Measurements from ENCODE around the gene TRAPPC14.
"Not testable (repeated sequence)": the region's sequence is repeated elsewhere in the genome, so short reads cannot be mapped to it uniquely, and the experiment has no call there.

Gene TRAPPC14, protein sequence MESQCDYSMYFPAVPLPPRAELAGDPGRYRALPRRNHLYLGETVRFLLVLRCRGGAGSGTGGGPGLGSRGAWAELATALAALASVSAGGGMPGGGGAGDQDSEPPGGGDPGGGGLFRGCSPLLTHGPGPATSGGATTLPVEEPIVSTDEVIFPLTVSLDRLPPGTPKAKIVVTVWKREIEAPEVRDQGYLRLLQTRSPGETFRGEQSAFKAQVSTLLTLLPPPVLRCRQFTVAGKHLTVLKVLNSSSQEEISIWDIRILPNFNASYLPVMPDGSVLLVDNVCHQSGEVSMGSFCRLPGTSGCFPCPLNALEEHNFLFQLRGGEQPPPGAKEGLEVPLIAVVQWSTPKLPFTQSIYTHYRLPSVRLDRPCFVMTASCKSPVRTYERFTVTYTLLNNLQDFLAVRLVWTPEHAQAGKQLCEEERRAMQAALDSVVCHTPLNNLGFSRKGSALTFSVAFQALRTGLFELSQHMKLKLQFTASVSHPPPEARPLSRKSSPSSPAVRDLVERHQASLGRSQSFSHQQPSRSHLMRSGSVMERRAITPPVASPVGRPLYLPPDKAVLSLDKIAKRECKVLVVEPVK

DNA sequence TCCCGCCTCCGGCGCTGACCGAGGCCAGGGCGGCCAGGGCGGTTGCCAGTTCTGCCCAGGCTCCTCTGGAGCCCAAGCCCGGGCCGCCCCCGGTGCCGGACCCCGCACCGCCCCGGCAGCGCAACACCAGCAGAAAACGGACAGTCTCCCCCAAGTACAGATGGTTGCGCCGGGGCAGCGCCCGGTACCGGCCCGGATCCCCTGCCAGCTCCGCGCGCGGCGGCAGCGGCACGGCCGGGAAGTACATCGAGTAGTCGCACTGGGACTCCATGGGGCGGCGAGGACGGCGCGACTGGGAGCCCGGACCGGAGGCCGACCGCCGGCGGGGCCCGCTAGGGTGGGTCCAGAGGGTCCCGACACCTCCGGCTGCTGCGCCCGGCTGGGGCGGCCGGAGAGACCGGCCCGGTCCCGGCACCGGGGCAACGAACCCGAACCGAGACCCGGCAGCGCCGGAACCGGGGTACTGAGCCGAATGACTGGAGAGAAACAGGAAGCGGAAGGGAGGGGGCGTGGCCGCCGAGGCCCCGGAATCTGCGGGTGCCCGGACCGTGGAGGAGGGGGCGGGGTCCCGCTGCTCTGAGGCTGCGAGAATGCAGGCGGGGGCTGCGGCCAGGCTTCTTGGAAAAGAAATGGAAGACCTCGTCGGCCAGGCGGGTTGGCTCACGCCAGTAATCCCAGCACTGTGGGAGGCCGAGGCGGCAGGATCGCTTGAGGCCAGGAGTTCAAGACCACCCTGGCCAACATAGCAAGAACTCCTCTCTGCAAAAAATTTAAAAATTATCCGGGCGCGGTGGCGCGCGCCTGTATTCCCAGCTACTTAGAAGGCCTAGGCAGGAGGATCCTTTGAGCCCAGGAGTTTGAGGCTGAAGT, at the start of gene TRAPPC14:
Gene TRAPPC14 (minus strand): TSS at position 495 of the 870 bp plus-strand sequence. CDS start 224 bp downstream, at position 271.
- DNase-seq, result peak; percentile 45 to 95 (median 84)

DNA sequence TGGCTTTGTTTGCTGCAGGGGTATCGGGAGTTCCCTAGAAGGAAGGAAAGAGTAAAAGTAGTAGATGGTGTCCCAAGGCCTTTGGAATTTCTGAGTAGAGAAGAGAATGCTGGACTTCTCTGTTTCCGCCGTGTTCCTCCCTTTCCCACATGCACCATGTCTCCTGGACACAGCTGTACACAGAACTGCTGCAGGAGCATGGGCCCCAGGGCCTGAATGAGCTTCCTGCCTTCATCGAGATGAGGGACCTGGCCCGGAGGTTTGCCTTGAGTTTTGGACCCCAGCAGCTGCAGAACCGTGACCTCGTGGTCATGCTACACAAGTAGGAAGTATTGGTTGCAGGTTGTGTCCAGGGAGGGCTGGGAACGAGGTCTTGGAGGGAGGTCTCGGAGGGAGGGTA, 45.9 kb upstream of the TRAPPC14 start:
- DNase-seq, result no peak

DNA sequence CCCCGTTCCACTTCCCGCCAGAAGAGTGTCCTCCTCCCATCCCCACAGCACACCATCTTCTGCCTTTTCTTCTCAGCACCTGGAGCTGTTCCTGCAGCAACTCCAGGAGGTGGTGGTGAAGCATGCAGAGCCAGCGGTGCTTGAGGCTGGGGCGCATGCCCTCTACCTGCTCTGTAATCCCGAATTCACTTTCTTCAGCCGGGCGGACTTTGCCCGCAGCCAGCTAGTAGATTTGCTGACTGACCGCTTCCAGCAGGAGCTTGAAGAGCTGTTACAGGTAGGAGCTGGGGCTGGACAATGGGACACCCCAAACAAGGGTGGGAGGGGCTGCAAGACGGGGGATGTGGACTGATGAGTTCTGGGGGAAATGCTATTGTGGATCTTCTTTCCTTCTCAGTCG, 42.2 kb upstream of the TRAPPC14 start:
- DNase-seq, result no peak

DNA sequence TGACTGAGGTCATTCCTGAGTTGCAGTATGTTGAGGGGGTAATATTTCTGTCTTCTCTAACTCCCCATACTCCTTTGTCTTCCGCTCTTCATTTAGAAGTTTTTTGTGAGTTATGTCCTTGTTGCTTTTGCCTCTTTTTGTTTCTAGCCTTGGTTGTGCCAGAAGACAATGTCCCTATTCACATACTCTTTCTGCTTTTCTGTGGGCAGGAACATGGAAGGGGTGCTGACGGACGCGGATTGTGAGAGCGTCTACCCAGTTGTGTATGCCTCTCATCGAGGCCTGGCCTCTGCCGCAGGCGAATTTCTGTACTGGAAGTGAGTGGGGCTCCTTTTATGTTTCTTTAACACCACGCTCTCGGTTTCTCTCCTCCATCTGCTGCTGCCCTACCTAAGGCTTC, 39.7 kb upstream of the TRAPPC14 start:
- DNase-seq, result no peak

DNA sequence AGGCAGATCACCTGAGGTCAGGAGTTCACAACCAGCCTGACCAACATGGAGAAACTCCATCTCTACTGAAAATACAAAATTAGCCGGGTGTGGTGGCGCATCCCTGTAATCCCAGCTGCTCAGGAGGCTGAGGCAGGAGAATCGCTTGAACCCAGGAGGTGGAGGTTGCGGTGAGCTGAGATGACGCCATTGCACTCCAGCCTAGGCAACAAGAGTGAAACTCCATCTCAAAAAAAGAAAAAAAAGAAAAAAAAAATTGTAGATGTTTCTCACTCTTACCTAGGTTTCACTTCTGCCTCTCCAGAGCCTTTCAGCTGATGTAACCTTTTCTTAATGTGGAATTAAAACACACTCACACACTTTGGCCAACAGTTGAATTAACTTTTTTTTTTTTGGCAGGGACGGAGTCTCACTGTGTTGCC, 37.4 kb upstream of the TRAPPC14 start:
- DNase-seq, result not testable (repeated sequence)

DNA sequence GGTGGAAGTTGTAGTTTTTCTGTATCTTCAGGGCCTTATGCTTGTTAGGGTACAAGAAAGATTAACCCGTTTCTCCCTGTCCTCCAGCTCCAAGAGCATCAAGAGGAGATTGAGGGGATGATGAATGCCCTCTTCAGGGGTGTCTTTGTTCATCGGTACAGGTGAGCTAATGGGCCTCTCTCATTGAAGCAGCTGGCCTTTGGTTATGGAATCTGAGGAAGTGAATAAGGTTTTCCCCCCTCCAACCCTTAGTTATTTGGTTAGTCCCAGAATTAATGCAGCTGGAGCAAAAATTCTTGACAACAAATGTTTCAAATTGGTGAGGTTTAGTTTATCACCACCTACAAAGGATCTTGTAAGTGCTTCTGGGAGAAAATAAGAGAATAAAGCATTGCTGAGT, 36.7 kb upstream of the TRAPPC14 start:
- DNase-seq, result no peak

DNA sequence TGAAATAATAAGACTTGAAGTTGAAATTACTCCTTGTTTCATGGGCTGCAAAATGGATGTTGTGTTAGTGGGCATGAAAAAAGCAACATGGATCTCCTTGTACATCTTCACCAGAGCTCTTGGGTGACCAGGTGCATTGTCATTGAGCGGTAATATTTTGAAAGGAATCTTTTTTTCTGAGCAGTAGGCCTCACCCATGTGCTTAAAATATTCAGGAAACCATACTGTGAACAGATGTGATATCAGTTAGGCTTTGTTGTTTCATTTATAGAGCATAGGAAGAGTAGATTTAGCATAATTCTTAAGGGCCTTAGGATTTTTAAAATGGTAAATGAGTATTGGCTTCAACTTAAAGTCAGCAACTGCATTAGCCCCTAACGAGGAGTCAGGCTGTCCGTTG, 34.4 kb upstream of the TRAPPC14 start:
- no peak for DNase-seq

DNA sequence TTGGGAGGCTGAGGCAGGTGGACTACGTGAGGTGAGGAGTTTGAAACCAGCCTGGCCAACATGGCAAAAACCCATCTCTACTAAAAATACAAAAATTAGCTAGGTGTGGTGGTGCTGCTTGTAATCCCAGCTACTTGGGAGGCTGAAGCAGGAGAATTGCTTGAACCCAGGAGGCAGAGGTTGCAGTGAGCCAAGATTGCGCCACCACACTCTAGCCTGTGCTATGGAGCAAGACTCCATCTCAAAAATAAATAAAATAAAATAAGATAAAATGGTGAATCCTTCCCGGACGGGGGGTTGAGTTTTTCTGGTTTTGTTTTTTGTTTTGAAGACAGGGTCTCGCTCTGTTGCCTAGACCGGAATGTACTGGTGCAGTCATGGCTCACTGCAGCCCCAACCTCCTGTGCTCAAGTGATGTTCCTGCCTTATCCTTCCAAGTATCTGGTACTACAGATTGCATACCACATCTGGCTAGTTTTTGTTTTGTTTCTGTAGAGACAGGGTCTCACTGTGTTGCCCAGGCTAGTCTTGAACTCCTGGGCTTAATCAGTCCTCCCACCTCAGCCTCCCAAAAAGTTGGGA, 33.8 kb upstream of the TRAPPC14 start:
- not testable (repeated sequence) for DNase-seq

DNA sequence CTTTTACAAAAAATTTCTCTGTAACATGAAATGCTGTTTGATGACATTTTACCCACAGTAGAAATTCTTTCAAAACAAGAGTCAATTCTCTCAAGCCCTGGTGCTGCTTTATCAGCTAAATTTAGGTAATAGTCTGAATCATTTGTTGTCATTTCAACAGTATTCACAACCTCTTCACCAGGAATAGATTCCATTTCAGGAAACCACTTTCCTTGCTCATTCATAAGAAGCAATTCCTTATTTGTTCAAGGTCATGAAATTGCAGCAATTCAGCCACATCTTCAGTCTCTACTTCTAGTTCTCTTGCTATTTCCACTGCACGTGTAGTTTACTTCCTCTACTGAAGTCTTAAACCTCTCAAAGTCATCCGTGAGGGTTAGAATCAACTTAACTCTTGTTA, 33.3 kb upstream of the TRAPPC14 start:
- no peak for DNase-seq

DNA sequence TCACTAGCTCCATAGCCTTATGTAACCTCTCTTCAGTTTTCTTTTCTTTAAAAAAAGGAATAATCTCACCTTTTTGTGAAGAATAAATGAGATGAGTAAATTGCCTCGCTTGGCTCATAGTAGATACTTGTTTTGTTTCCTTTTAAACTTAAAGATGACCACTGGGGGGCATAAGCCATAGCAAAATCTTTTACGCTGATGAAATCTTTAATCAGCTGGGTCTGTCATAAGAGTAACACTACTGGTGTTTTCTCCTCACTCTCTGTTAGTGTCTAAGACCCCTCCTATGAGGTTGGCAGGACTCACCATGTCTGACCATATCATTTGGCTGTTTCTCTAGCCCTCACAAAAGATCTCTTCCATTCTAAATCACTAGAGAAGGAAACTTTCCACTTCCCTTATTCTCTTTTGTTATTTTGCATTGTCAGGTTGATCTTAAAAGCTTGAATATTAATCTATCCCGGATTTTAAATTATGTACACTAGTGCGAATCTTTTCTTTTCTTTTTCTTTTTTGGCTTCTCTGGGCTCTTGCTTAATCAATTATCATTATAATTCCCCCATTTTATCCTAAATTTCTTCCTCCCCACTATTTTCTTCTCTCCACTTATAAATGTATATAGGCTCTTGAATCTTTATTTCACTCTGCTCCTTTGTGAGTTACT, 31.7 kb upstream of the TRAPPC14 start:
- DNase-seq, result no peak

DNA sequence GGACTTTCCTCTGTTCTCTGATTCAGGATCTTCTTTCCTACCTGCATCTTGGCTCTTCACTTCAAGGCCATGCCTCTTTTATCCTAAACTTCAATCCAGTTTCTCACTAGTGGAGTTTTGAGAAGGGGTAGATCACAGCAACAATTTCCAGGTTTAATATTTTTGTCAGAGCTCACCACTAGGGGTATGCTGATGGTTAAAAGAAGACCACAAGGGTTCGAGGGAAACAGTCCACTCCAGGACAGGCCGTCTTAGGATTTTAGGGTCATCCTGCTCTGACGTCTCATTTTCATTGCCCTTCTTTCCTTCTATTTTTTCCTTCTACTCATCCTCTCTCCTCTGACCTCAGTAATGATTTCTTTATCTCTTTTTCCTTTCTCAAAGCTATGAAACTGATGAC, 30.5 kb upstream of the TRAPPC14 start:
- no peak for DNase-seq

DNA sequence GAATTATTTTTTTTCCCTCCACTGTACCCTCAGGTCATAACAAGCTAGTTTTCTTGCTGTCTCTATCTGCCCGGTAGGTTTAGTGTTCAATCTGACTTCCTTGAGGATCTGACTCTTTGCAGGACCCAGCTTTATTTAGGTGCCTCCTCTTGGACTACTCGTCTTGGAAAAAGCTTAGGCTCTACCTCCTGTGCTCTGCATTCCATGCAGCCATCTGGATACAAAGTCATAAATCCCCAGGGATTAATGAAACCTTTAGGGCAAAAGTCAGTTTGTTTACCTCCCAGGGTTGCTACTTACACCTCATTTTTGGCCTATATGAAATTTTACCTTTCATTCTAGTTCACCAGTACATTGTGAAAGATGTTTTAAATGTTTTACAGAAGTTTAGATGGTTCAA, 27.2 kb upstream of the TRAPPC14 start:
- DNase-seq, result no peak

DNA sequence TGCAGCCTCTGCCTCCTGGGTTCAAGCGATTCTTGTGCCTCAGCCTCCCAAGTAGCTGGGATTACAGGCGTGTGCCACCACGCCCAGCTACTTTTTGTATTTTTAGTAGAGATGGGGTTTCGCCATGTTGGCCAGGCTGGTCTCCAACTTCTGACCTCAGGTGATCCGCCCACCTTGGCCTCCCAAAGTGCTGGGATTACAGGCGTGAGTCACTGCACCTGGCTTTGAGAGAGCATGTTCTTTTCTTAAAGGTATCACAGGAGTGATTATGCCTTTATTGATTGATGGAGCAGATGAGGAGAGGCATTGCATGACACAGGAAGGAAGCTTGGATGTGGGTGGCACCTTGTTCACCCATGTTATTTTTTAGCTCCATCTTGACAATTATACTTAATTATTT, 24.6 kb upstream of the TRAPPC14 start:
- not testable (repeated sequence) for DNase-seq

DNA sequence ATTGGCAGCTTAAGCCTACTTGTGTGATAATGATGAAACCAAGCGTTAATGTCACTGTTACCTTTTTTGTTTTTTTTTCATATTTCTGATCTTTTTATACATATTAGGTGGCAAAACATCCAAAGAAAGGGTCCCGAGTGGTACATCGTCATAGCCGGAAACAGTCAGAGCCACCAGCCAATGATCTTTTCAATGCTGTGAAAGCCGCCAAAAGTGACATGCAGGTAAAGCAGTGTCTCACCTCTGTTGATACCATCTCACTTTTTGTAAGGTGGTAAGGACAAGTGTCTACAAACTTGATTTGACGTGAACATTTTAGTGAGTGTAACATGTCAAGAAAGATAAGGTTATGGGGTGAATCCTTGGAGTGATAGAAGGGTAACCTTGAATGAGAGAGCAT, 24.1 kb upstream of the TRAPPC14 start:
- not testable (repeated sequence) for DNase-seq

DNA sequence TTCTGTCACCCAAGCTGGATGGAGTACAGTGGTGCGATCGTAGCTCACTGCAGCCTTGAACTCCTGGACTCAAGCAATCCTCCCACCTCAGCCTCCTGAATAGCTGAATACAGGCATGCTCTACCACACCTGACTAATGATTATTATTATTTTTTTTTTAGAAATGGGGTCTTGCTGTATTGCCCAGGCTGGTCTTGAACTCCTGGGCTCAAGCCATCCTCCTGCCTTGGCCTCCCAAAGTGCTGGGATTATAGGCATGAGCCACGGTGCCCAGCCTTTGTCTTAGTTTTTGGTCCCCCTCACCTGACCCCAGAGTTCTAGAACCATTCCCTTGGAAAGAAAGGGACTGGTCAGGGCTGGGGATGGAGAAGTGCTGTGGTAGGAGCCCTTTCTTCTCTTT, 21.6 kb upstream of the TRAPPC14 start:
- not testable (repeated sequence) for DNase-seq

DNA sequence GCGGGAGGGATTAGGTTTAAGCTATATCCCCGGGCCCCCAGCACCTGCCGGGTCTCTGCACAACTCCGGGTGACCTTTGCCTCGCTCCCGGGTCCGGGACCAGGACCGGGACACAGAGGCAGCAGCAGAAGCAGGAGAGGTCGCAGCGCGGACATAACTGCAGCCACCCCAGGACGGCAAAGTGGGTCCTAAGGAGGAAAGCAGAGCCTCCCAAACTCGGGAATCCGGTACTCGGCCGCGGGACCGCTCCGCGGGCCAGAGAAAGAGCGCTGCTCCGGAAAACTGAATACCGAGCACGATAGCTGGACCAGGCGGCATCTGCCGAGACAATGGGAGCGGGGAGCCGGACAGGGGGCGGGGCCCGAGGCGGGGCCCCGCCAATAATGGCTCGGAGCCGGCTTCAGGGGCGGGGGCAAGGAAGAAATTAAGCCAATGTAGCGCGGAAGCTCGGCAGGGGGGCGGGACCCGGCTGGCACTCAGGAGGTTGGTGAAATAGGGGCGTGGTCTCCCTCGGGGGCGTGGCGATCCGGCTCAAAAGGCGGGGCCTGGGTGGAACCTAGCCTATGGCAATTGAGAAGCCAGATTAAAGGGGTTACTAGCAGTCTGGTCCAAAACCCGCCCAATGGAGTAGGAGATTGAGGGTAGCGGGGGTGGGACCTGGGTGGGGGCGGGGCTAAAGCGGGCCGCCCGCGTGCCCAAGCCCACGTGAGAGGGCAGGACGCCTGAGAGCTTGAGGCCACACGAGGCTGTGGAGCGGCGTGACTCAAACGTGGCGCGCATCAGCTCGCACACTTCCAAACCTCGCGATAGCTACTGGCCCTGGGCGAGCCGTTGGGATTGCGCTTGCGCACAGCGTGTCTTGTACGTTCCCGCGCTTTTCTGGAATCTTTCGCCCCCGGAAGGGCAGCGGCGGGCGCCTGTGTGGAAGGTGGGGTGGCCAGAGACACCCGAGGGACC, 18.8 kb upstream of the TRAPPC14 start, which contains the start of the genes GPC2 and STAG3:
Gene GPC2 (minus strand): TSS at position 337 of the 957 bp plus-strand sequence. CDS start 182 bp downstream, at position 155.
Gene STAG3 (plus strand): TSS at position 874 of the 957 bp plus-strand sequence. CDS start 2,639 bp downstream, outside the sequence.
- peak in 56 of 58 donors; percentile 31 to 92 (median 86) for DNase-seq

DNA sequence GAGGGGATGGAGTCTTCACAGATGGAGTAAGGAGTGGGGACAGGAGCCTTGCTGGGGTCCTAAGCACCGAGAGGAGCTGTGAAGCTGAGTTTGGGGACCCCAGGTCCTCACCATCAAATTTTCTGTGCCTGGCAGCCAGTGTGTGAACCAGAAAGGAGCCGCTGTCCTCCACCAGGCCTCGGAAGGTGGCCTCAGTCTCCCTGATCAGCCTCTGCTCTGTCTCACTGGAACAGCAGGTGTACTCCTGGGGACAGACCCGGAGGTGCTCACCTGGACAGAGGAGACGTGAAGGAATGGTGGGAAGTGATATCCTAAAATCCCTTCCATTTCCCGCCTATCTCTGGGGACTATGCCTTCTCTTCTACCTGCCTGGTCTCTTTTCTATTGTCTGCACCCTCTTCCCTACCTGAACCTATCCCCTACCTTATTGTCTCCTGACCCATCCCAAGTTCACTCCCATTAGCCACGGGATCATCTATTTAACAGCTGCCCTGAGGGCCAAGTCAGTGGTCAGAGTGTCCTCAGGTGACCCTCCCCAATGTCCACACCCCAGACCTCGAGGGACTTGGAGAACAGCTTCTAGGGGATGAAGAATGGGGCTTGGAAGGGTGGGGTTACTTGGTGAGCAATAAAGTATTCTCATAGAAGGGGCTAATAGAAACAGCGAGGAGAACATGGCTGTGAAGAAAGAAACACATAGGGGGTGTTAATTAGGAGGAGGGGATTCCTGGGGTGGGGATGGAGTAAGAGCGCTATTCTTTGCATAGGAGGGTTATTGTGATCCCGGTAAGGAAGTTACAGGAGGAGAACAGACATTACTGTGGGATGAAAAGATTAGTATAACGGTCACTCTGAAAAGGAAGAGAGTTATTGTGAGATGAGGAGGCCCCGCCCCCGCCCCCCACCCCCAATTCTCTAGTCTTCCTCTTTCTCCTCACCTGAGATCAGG, 17.8 kb upstream of the TRAPPC14 start:
- no peak for DNase-seq

DNA sequence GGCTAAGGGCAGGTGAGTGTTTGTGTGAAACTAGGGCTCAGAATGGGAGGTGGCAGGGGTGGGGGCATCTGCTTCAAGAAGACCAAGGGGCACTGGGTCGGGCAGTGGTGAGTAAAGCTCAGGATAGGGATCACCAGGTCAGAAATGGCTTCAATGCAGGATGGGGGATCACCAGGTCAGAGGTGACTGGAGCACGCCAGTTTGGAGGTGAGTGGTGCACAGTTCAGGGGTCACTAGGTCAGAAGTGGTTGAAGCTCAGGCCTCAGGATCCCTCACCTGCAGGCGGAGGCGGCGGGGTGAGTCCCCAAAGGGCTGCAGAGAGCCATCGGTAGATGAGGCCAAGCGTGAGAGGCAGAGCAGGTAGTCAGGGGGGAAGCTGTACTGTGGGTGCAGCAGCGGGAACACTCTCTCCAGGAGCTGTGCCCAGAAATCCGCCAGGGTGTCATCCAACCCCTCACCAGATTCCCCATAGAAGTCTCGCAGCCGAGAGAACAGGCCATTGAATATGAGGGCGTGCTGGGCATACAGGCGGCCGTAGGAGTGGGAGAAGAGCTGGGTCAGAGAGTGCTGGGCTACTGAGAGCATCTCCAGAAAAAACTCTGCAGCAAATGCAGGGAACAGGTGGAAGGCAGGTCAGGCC, 16.9 kb upstream of the TRAPPC14 start:
- DNase-seq, result no peak
